NCI-H1417 (cell line): Measurements from ENCODE around the gene PHYKPL.
"Not testable (repeated sequence)": the region's sequence is repeated elsewhere in the genome, so short reads cannot be mapped to it uniquely, and the experiment has no call there.

Experiments
- DNase-seq, 3 experiments: peaks; one replicate each; lab custom pipeline; 2025; lab: John Stamatoyannopoulos, UW

PHYKPL gene

DNA sequence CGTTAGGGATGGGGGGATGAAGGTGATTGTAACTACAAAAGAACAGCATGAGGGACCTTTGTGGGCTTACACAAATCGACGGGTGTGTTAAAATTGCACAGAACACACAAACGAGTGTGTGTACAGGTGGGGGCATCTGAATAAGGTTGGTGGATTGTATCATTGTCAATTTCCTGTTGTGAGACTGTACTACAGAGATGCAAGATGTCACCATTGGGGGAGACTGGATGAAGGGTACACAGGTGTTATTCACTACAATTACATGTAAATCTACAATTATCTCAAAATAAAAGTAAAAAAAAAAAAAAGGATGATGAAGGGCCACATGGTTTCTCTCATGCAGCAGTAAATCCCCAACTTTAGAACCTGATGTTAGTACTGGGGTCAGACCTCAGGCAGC lies 31.4 kb upstream of the PHYKPL start:
- no peak for DNase-seq

DNA sequence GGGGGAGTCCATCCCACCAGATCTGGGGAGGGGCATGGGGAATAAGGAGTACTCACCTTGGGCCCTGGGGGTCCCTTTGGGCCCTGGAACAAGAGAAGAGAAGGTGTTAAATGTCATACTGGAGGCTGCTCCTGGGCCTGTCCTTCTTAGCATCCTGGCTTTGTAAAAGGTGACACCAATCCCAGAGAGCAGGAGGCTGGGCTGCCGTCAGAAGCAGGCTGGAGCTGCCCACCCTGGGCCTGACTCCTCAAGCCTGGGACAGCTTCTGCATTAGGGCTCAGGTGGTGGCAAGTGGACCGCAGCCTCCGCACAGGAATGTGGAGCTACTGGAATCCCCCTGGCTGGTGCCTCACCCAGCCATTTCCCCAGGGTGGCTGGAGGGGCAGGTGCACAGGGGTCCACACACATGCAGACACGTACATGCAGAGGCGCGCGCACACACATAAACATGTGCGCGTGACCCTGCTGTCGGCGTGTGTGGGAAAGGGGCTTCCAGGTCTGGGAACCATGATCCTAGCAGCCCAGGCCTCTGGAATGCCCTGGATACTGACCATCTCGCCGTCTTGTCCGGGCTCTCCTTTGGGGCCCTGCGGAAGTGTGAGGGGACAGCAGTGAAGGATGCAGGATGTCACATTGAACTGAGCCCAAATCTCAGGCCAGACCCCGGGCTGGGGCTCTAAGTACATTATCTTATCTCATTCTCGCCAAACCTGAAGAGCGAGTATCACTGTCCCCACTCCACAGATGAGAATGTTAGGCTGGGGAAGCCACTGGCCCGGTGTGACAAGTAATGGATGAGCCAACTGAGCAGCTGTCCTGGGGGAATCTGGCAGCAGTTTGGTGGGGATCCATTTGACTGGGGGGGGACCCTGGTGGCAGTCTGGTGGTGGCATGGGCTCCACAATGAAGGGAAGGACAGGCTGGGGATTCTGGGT lies 29.3 kb upstream of the PHYKPL start:
- no peak for DNase-seq

DNA sequence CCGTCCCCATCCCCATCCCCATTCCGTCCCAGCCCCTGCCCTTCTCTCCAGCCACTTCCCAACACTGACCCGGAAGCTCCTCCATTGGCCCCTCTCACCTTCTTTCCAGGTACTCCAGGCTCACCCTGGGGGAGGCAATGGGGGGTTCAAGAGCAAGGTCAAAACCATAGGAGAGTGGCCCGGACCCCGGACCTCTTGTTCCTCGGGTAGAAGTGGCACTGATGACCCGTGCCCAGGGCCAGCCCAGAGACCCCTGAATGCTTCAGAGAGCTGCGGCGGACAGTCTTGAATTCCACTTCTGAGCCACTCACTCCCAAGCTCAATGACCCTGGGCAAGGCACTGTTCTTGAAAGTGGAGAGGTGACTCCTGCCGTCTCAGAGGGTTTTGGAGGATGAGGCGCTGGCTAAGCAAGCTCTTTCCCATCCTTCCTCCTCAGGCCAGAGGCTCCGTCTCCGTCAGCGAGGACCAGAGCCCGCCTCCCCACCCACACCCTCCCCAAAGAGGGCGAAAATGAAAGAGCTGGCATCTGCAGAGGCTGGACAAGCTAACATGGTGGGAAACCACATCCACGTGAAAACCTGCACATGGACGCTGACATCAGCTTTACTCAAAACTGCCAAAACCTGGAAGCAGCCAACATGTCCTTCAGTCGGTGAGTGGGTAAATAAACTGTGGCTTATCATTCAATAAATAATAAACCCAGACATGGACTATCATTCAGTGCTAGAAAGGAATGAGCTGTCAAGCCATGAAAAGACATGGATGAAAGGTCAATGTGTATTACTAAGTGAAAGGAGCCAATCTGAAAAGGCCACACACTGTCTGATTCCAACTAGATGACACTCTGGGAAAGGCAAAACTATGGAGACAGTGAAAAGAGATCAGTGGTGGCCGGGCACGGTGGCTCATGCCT lies 27.3 kb upstream of the PHYKPL start:
- no peak for DNase-seq

DNA sequence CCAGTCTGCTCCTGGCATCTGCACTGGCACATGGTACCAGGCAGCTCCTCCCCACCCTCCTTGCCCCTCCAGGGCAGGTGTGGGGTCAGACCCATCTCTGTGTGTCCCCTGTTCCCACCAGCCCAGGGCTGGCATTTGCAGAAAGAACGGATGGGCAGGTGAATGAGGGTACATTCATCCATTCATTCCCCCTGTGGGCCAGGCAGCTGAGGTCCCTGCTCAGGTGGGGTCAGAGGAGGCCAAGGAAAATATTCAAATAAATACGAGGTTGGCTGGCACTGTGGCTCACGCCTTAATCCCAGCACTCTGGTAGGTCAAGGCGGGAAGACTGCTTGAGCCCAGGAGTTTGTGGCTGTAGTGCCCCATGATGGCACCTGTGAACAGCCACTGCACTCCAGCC lies 25.0 kb upstream of the PHYKPL start:
- DNase-seq: no peak

DNA sequence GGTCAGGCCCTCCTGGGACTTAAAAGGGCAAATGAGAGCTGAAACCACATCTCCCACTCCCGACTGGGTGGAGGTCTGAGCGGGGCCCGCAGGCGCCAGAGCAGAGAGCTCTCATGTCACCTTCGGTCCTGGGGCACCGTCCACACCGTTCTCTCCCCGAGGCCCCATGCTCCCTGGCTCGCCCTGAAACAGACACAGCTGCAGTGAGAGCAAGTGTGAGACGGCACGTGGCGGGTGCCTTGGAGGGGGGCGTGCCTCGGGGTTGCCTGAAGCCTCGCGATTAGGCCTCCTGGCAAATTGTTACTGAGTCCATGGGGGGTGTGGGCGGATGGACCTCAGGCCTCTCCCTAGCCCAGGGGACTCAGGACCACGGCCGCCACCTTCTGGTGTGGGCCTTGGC lies 24.1 kb upstream of the PHYKPL start:
- no peak for DNase-seq

DNA sequence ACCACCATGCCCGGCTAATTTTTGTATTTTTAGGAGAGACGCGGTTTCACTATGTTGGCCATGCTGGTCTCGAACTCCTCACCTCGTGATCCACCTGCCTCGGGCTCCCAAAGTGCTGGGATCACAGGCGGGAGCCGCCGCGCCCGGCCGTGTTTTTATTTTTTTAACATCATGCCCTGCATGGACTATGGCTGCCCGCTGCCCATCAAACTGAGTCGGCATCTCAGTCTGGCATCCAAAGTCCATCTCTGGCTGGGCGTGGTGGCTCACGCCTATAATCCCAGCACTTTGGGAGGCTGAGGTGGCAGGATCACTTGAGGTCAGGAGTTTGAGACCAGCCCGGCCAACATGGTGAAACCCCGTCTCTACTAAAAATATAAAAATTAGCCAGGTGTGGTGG lies 21.0 kb upstream of the PHYKPL start:
- DNase-seq: not testable (repeated sequence)

DNA sequence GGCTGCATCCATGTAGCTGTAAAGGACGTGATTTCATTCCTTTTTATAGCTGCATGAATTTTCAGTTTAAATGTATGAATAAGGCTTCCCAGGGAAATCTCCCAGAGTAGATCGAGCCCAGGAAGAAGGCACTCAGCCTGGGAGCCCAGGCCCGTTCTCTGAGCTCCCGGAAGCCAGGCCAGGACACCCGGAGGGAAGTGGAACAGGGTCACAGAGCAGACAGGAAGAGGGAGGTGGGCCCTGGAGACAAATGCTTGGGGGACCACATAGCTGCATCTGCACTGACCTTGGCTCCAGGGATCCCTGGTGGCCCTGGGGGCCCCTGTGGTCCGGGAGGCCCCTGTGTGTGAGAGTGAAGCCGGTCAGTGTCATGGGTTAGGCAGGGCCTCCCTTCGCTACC lies 19.7 kb upstream of the PHYKPL start:
- no peak for DNase-seq

DNA sequence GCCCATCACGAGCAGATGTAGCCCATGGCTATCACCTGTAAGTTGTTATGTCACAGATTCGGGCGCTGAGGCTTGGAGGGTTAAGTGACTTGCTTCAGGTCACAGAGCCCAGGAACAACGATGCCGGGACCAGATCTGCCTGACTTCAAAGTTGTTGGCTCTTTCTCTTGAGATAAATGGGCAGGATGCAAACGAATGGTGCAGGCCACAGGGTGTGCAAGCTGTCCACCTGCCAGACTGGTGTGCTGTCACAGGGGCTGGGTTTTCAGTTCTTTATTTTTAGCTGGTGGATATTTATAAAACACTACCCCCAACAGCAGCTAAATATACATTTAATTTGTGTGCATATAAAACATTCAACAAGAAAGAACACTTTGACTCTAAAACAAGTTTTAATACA lies 17.7 kb upstream of the PHYKPL start:
- DNase-seq: no peak

DNA sequence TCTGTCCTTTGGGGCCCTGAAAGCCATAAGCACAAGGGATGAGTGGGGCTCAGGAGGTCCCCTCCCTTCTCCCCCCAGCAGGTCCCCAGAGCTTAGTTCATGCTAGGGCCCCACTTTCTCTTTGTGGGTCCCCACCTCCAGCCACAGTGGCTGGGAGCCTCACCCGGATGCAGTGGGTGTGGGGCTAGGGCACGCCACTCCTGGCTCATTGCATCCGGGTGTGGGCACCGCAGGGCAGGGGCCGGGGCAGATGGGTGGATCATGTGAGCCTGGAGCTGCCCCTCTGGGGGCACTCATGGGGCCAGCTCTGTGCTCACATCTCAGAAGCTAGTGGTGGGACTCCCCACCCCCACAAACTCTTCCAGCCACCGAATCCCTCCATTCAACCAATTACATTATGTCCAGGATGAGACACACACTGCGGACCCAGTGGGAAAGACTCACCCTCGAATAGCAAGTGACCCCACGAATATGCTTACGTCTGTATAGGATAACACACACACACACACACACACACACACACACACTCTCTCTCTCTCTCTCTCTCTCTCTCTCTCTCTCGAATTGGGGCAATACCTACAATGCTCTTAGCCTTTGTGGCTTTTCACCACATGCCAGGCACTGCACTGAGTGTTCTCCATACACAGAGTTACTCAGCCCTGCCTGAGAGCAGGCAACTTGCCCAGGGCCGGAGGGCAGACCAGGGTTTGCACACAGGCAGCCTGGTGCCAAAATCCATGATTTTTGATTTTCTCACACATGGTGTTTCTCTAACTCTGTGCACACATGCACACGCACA lies 16.8 kb upstream of the PHYKPL start:
- no peak for DNase-seq

DNA sequence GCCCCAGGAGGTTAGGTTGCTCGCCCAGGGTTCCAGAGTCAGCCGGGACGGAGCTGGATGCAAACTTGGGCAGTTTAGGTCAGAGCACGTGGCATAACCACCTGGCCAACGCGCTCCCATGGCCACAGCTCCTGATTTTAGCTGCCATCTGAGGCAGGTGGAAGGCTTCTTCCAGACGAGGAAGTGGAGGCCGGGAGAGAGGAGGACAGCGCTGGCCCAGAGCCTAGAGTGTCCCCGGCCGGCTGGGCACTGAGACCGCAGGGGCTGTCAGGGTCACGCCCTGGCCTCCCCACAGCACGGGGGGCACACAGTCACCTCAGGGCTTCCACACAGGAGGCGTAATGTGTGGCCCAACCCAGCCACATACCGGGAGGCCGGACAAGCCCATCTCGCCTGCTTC lies 16.1 kb upstream of the PHYKPL start:
- no peak for DNase-seq

DNA sequence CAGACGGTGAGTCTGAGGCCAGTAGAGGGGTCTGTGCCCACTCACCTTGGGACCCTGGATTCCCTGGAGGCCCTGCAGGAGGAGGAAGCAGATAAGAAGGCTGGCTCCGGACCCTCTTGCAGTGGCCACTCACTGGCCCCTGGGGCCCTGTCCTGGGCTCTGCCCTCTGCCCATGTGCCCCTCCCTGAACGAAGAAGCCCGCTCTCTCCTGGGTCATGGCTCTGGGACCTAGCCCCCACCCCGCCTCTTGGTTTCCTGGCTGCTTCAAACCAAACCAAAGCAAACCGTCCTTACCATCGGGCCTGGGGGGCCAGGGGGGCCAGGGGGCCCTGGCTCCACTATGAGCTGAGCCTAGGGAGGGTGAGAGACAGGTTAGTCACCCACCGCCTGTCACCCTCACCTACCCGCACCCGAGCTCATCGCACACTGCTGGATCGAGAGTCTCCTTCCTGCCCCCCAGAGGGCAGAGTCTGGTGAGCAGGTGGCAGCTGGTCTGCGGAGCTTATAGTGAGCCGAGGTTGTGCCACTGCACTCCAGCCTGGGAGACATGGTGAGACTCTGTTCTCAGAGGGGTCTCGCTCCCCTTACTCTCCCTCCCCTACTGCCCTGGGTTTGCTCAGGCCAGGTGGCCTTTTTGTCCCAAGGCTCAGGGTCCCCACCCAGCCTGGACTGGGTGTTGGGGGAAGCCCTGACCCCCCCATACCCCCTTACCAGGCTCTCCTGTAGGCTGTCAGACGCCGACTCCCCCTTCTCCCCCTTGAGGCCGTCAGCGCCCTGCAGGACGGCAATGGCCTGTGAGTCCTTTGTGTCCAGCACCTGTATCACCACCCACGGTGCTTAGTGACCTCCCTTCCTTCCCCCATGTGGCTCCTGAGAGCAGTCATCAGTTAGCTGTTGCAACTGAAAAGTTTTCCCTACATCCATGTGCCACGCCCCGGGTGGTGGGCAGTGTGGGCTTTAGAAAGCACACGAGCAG lies 15.2 kb upstream of the PHYKPL start:
- no peak for DNase-seq

DNA sequence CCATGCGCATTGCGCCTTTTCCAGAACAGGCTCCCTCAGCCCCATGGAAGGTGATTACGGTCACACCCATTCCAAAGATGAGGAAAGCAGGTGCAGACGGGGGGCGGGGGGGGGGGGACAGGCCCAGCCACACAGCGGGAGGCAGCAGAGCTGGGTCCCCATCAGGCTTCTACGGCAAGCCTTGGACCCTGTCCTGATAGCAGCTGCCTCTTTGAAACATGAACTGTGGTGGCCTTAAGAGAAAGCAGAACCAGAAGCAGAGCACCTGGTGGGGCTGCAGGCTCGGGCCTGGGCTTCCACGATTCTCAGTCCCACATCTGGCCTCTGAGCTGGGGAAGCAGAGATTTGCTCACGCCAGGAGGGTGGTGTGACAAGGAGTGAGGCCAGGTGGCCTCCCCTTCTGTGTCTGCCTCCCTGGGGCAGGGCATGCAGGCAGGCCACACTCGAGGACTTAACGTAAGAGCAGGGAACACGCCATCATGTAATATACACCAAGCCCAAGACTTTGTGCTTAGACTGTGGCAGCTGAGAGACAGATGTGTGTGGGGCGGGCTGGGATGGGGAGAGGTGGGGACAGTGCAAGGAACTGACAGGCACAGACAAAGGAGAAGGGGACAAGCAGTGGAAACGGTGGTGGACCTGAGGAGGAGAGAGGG lies 14.2 kb upstream of the PHYKPL start:
- DNase-seq: no peak

DNA sequence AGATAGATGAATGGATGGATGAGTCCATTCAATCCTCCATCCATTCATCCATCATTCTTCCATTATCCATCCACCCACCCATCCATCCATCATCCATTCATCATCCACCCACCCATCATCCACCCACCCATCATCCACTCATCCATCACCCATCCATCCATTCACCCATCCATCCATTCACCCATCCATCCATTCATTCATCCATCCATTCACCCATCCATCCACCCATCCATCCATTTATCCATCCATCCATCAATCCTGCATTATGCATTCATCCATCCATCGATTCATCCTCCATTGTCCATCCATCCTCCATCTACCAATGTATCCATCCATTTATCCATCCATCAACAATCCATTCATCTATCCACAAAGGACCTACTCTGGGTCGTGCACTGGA lies 12.8 kb upstream of the PHYKPL start:
- DNase-seq: no peak

DNA sequence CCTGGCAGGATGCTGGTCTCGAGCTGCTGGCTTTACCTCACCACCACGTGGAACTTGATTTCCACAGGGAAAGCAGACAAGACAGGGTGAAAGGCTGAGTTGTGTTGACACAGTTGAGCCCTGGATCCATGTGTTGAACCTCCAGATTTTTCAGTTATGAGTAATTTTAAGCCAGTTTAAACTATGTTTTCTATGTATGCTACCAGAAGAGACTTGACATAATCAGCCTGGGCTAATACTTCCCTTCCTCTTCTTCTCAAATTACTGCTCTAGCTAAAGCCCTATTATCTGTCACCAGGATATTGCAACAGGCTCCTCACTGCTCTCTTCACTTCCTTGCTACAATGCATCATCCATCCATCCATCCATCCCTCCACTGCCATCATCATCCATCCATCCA lies 12.0 kb upstream of the PHYKPL start:
- DNase-seq: no peak

DNA sequence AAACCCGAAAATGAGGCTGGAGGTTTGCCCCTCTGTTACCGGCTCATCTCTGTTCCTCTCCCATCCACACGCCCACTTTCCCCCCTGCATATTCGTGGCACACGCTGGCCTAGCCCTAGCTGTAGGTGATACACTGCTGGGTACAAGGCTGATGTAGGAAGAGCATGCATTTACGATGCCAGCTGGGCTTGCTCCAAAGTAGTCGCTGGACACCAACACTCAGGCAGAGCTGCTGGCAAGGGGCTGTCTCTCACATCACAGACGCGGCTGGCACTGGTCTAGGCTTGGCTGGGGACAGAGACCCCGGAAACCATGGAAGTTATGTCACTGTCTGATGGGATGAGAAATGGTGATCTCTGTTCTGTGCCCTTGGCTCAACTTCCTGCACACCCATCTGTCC lies 9.8 kb upstream of the PHYKPL start:
- DNase-seq: no peak

DNA sequence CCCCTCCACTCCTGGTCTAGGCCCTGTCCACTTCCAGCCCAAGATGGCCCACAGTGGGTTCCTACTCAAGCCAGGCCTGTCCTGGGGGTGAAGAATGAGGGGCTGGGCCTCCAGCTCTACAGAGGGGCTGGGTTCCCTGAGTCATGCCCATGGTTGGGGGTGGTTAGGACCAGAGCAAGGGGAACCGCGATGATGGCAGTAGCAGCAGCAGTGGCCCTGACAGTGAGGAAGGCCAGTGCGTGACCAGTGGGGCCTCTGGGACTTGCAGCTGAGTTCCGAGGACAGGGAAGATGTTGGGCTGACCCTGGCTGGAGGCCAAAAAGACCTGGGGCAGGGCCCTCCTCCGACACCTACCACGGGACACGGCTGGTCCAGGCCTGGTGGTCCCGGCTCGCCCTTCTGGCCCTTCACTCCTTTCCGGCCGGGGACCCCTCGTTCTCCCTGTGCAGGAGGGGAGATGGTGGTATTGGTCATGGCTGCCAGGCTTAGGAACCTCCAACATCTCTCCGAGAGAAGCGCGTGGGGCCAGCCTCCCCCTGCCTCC lies 9.2 kb upstream of the PHYKPL start:
- no peak for DNase-seq

DNA sequence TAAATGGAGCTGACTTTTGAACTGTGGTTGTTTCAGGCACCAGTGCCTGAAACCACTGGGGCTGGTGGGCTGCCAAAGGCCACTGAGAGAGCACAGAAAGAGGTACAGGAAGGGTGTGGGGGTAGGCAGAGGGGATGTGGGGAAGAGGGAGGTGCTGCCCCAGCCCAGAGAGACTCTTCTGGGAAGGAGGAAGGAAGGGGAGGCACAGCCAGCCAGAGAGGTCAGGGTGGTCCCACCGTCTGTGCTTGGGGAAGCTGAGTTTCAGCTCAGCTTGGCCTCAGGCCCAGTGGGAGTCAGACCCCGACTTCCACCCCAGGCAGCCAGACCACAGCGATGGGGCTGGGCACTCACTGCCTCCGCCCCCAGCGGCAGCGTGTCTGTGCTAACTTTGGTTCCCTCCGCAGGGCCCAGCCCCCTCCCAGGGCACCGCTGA lies 8.6 kb upstream of the PHYKPL start:
- no peak for DNase-seq

DNA sequence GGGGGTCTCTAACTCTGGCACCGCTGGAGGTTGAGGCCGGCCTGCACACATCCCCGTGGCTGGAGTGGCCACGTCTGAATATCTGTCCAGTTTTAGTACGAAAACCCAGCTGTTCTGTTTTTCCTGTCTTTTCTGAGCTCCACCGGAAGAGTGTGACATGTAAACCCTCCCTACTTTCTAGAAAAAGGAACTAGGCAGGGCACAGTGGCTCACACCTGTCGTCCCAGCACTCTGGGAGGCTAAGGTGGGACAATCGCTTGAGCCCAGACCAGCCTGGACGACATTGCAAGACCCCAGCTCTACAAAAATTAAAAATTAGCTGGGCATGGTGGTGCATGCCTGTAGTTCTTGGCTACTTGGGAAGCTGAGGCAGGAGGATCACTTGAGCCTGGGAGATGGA lies 8.2 kb upstream of the PHYKPL start:
- no peak for DNase-seq

DNA sequence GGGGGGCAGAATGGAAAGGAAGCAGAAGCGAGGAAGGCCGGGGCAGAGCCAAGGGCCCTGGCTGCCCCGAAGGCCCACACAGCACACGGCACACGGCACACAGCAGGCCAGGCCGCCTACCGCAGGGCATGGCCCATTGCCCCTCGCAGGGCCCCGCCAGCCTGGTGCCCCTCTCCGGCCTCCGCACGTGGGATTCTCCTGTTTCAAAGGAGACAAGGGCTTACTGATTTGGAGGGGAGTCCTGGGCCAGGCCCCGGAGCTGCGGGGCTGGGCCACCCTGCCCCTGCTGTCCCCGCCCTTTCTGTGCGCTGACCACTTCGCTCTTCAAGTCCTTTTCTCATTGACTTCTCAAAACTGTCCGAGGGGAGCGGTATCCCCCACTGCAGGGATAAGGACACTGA lies 7.7 kb upstream of the PHYKPL start:
- no peak for DNase-seq
